Mesodermal cell (in vitro differentiated cells): ENCODE measurements around the gene TICAM1.
"Not testable (repeated sequence)": the region's sequence is repeated elsewhere in the genome, so short reads cannot be mapped to it uniquely, and the experiment has no call there.

Experiments
- H3K27ac ChIP-seq: 2 replicates; pipeline ENCODE4 v1.7.0; 2013; ENCODE audit warnings: mild to moderate bottlenecking, low read depth, low read length, moderate library complexity; ENCODE audit not compliant: severe bottlenecking
- H3K36me3 ChIP-seq: 2 replicates; pipeline ENCODE4 v1.7.1; 2013; ENCODE audit warnings: mild to moderate bottlenecking, low read length, moderate library complexity; ENCODE audit not compliant: control insufficient read depth, insufficient read depth
- H3K4me1 ChIP-seq: one replicate; pipeline ENCODE4 v1.7.1; 2013; ENCODE audit warnings: mild to moderate bottlenecking, low read length; ENCODE audit not compliant: insufficient read depth, control insufficient read depth, poor library complexity, severe bottlenecking
- H3K4me3 ChIP-seq: 2 replicates; pipeline ENCODE4 v1.7.0; 2013; ENCODE audit warnings: low read length, control low read depth, mild to moderate bottlenecking; ENCODE audit not compliant: insufficient read depth, poor library complexity, severe bottlenecking; ENCODE audit errors: extremely low read depth
- H3K9me3 ChIP-seq: 2 replicates; pipeline ENCODE4 v1.7.1; 2013; ENCODE audit warnings: mild to moderate bottlenecking, low read length, moderate library complexity; ENCODE audit not compliant: control insufficient read depth
- WGBS, 2 experiments: methylation state at CpG; one replicate each; pipeline ENCODE4 v1.1.5; 2013; ENCODE audit warnings: missing lambda C conversion rate in 2 of 2; ENCODE audit not compliant: insufficient coverage in 2 of 2; 5-methylcytosine and 5-hydroxymethylcytosine counted together

Gene TICAM1

GRCh38 chr19:4817467-4818277 is 13.8 kb downstream of the TICAM1 start:
- Histone ChIP-seq H3K4me3 (no peak overlapping the region), H3K9me3 (no peaks in the 10 kb centered on the region)
- 90 to 97% methylated on average over 24 to 31 of the region's 32 CpGs for WGBS, 2 experiments

GRCh38 chr19:4816950-4817278 is 14.6 kb downstream of the TICAM1 start:
- WGBS, 2 experiments = 95 to 98% methylated on average over 12 to 16 of the region's 16 CpGs
- H3K9me3 ChIP-seq = no peaks in the 10 kb centered on the region
- H3K27ac ChIP-seq = no peak overlapping the region
- H3K4me1 ChIP-seq = peaks cover 5% of the 10 kb centered on the region
- no peak overlapping the region for H3K4me3 ChIP-seq
- H3K36me3 ChIP-seq = peaks cover 19% of the 10 kb centered on the region

More at GRCh38 chr19:4817467-4818277, 13.8 kb downstream of the TICAM1 start:
- Histone ChIP-seq H3K36me3 (peaks cover 19% of the 10 kb centered on the region), H3K4me1 (peaks cover 3% of the 10 kb centered on the region), H3K27ac (no peak overlapping the region)

GRCh38 chr19:4816202-4816949 is 15.1 kb downstream of the TICAM1 start:
- Histone ChIP-seq H3K27ac (no peak overlapping the region), H3K36me3 (peaks cover 19% of the 10 kb centered on the region), H3K9me3 (no peaks in the 10 kb centered on the region), H3K4me1 (peaks cover 5% of the 10 kb centered on the region), H3K4me3 (no peak overlapping the region)
- 94 to 97% methylated on average over 26 to 33 of the region's 35 CpGs for WGBS, 2 experiments

GRCh38 chr19:4815426-4816201 is 15.9 kb downstream of the TICAM1 start:
- Histone ChIP-seq H3K36me3 (peaks cover 19% of the 10 kb centered on the region), H3K9me3 (no peaks in the 10 kb centered on the region), H3K4me3 (no peak overlapping the region), H3K4me1 (peaks cover 5% of the 10 kb centered on the region), H3K27ac (no peak overlapping the region)
- WGBS, 2 experiments = 50 to 52% methylated on average over 21 to 24 of the region's 28 CpGs

- H3K27ac ChIP-seq = no peak overlapping the region
- no peaks in the 10 kb centered on the region for H3K9me3 ChIP-seq
- H3K4me3 ChIP-seq = no peak overlapping the region
- peaks cover 19% of the 10 kb centered on the region for H3K36me3 ChIP-seq
- H3K4me1 ChIP-seq = peaks cover 5% of the 10 kb centered on the region
- 77 to 78% methylated on average over 6 to 7 of the region's 7 CpGs for WGBS, 2 experiments
These were observed 16.7 kb downstream of the TICAM1 start for GRCh38 chr19:4814625-4815425.

- WGBS, 2 experiments = 77 to 78% methylated on average over 10 to 11 of the region's 12 CpGs
- H3K9me3 ChIP-seq = no peaks in the 10 kb centered on the region
- H3K4me1 ChIP-seq = peaks cover 5% of the 10 kb centered on the region
- no peak overlapping the region for H3K27ac ChIP-seq
- peaks cover 7% of the 10 kb centered on the region for H3K36me3 ChIP-seq
- H3K4me3 ChIP-seq = no peak overlapping the region
These were observed 20.0 kb downstream of the TICAM1 start for GRCh38 chr19:4811328-4812131.

GRCh38 chr19:4807188-4807587 is 24.3 kb downstream of the TICAM1 start:
- H3K4me1 ChIP-seq = peaks cover 2% of the 10 kb centered on the region
- H3K27ac ChIP-seq = no peak overlapping the region
- H3K36me3 ChIP-seq = no peaks in the 10 kb centered on the region
- 88 to 96% methylated on average over 3 to 6 of the region's 6 CpGs for WGBS, 2 experiments
- no peaks in the 10 kb centered on the region for H3K9me3 ChIP-seq
- no peak overlapping the region for H3K4me3 ChIP-seq

- WGBS, 2 experiments = 94 to 99% methylated on average over 3 to 6 of the region's 6 CpGs
These were observed 25.1 kb downstream of the TICAM1 start for GRCh38 chr19:4806384-4806783.

GRCh38 chr19:4805140-4805539 is 26.4 kb downstream of the TICAM1 start:
- WGBS, 2 experiments = 90 to 100% methylated on average over 3 of the region's 6 CpGs
- not testable (repeated sequence) for H3K4me1 ChIP-seq, H3K4me3 ChIP-seq, H3K9me3 ChIP-seq, H3K36me3 ChIP-seq, H3K27ac ChIP-seq

More at GRCh38 chr19:4806384-4806783, 25.1 kb downstream of the TICAM1 start:
- H3K4me1 ChIP-seq = no peaks in the 10 kb centered on the region
- no peaks in the 10 kb centered on the region for H3K36me3 ChIP-seq
- no peak overlapping the region for H3K27ac ChIP-seq
- H3K4me3 ChIP-seq = no peak overlapping the region
- no peaks in the 10 kb centered on the region for H3K9me3 ChIP-seq
